DMS 273 (cell line): ENCODE measurements around the gene ZBTB24.

Source experiments
- DNase-seq: peaks from one replicate; lab custom pipeline; 2025; ENCODE audit not compliant: unreplicated experiment; lab: John Stamatoyannopoulos, UW

ZBTB24 gene

GRCh38 chr6:109453594-109454495, 29.2 kb downstream of the ZBTB24 start:
- peak; percentile 97 for DNase-seq

DNA sequence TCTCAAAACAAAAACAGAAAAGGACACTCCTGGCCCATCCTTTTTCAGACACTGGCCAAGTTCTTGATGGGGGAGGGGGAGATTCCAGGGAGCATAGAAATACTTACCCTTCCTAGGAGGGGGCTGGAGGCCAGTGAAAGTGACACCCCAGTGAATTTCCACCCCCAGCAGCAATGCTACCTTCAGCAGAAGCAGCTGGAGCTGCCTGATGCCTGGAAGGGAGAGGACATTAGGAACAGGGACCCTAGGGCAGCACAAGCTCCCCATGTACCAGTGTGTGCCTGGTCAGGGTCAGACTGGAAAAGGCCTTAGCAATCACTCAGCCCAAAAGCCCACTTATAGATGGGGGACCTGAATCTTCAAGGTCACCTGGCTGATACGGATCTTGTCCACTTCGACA, 29.9 kb downstream of the ZBTB24 start:
- no peak for DNase-seq

GRCh38 chr6:109452181-109452580, 30.8 kb downstream of the ZBTB24 start:
- DNase-seq, result no peak

DNA sequence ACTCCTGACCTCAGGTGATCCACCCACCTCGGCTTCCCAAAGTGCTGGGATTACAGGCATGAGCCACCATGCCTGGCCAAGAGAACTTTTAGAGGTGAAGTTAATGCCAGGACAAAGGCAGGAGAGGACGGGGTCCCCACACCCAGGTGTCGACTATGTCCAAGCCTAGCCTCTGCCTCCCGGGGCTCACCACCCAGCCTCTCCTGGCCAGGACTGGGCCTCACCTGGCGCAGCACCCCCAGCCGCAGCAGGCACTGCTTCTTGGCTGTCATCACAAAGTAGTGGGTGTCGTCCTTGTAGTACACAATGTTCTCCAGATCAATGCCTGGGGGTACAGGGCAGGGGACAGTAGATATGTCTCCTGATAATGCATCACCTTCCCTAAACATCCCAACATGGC, 31.6 kb downstream of the ZBTB24 start:
- no peak for DNase-seq

DNA sequence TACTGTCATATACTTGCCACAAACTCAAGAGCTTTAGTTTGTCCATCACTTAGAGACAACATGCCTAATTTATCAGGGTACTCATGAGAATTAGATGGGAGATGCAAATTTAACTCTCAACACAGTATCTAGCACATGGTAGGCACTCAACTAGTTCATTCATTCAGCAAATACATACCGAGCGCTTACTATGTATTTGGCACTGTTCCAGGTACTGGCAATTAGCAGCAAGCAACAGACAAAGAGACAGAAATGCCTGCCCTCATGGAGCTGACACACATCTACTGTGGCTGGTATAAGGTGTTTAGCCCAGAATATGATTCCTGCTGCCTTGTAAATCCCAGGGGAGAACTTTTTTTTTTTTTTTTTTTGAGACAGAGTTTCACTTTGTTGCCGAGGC, 32.2 kb downstream of the ZBTB24 start:
- DNase-seq, result peak; percentile 18

- DNase-seq, result no peak
These were observed 33.0 kb downstream of the ZBTB24 start for GRCh38 chr6:109449795-109450673.

GRCh38 chr6:109449064-109449794, 33.8 kb downstream of the ZBTB24 start:
- no peak for DNase-seq

DNA sequence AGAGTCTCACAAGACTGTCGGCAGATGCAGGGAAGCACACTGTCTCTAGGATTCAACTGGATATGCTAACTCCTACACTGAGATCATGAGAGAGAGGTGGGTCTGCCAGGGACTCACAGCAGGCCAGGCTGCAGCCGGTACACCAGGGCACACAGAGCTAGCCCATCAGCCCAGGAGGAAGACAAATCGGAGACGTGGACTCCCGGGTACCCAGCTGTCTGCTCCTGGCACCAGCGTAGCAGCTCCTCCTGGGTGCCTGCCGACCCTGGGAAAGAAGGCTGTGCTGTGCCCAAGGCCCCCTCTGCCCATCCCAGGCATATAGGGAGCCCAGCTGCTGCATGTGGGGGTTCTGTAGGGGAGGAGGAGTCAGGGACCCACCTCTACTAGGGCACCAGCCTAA, 34.4 kb downstream of the ZBTB24 start:
- DNase-seq, result peak; percentile 37

- peak; percentile 35 for DNase-seq
These were observed 35.0 kb downstream of the ZBTB24 start for GRCh38 chr6:109447878-109448555.

- DNase-seq, result no peak
These were observed 35.9 kb downstream of the ZBTB24 start for GRCh38 chr6:109447087-109447486.

- DNase-seq, result no peak
These were observed 36.5 kb downstream of the ZBTB24 start for GRCh38 chr6:109446541-109446940.

- no peak for DNase-seq
These were observed 36.9 kb downstream of the ZBTB24 start for GRCh38 chr6:109446072-109446471.

DNA sequence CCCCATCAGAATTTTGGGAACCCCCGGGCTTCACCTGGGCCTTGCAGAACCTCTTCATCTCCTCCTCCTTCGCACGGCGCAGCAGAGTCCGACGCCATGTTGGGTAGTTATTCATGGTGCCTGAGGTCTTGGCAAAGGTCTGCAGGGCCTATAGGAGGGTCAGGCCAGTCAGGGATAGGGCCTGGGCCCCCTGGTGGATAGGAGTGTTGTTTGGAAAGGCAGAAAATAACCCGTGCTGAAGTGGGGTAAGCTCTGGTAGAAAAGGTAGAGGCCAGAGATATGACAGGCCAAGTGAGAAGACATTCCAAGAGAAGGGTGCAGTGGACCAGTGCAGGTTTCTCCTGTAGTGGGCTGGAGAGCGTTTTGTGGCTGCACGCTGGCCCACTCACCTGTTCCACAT, 37.6 kb downstream of the ZBTB24 start:
- no peak for DNase-seq

DNA sequence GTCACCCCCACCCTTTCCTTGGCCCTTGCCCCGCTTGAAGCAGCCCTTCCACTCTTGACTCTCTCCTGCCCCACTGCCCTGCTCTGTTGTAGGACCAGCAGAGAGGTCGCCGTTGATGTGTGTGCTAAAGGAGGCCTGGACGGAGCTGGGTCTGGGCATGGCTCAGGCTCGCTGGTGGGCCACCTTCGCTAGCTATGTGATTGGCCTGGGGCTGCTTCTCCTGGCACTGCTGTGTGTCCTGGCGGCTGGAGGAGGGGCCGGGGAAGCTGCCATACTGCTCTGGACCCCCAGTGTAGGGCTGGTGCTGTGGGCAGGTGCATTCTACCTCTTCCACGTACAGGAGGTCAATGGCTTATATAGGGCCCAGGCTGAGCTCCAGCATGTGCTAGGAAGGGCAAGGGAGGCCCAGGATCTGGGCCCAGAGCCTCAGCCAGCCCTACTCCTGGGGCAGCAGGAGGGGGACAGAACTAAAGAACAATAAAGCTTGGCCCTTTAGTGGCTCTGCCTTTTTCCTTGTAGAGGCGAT, 39.5 kb downstream of the ZBTB24 start:
- DNase-seq, result no peak

- DNase-seq, result no peak
These were observed 40.6 kb downstream of the ZBTB24 start for GRCh38 chr6:109442393-109442924.

DNA sequence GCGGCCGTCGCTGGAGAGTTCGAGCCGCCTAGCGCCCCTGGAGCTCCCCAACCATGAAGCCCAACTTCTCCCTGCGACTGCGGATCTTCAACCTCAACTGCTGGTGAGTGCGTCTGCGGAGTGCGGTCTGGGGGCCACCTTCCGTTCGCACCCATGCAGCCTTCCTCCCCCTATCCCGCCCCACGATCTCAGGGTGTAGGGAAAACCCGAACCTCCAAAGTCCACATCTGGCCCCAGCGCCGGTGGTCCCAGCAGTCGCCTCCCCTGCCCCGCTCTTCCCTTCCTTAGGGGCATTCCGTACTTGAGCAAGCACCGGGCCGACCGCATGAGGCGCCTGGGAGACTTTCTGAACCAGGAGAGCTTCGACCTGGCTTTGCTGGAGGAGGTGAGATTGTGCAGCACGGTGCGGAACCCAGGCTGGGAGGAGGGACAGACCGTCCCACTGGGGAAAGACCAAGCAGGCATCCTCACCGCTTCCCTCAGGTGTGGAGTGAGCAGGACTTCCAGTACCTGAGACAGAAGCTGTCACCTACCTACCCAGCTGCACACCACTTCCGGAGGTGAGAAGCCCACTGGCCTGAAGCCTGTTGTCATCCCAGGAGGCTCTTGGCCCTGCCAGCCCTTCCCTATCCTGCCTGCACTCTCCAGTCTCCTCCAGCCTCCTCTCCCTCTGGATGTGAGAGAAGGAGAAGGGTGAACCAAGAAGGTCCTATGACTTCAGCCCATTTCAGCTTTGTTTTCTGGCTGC, 41.8 kb downstream of the ZBTB24 start:
- peak; percentile 76 for DNase-seq

GRCh38 chr6:109440331-109441068, 42.5 kb downstream of the ZBTB24 start, which contains the start of the genes PPIL6 and SMPD2:
PPIL6 (minus strand) TSS chr6:109440628; CDS start chr6:109440590, 38 bp downstream.
SMPD2 (plus strand) TSS chr6:109440724; CDS start chr6:109441122, 398 bp downstream.
- peak; percentile 97 for DNase-seq

GRCh38 chr6:109436041-109436440, 47.0 kb downstream of the ZBTB24 start:
- DNase-seq, result no peak

DNA sequence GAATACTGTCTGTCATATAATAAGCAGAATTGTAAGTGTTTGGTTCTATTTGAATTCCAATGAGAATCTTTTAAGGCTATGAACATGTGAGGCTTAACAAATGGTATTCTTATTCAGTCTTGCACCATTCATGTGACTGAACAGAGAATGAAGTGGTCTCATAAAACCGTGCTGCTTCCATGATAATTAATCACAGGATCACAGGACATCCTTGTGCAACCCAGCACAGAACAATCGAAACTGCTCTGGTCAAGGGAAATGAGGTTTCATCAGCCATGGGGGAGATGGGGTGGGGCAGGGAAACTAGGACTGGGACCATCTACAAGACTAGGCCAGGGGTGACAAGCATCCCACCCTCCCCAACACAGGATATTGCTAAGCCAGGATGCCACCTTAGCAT, 48.6 kb downstream of the ZBTB24 start:
- no peak for DNase-seq
